ENCODE data around the gene RDH5.
A peak's percentile ranks its signal among the peaks of the same experiment; 100 is the strongest.

Gene RDH5

GRCh38 chr12:55713721-55714120 lies 6.5 kb upstream of the RDH5 start:
- DNase-seq = no peak

GRCh38 chr12:55715169-55715764 lies 4.9 kb upstream of the RDH5 start:
- no peak for DNase-seq

GRCh38 chr12:55715833-55716581 lies 4.2 kb upstream of the RDH5 start, which contains the start of gene BLOC1S1:
TSS of gene BLOC1S1 (plus strand) at chr12:55716046. CDS start at chr12:55716052, 6 bp downstream.
- DNase-seq = peak; percentile 94

- DNase-seq = no peak
Measured at GRCh38 chr12:55716582-55716957, 3.6 kb upstream of the RDH5 start.

- peak; percentile 58 for DNase-seq
Measured at GRCh38 chr12:55717011-55718007, 2.9 kb upstream of the RDH5 start.

- DNase-seq = no peak
Measured at GRCh38 chr12:55718015-55718414, 2.2 kb upstream of the RDH5 start.

- no peak for DNase-seq
Measured at GRCh38 chr12:55718624-55719275, 1.4 kb upstream of the RDH5 start.

- no peak for DNase-seq
Measured at GRCh38 chr12:55719371-55719770, 822 bp upstream of the RDH5 start.

- no peak for DNase-seq
Measured at GRCh38 chr12:55720894-55721444, 776 bp downstream of the RDH5 start.

GRCh38 chr12:55721601-55722213 lies 1.5 kb downstream of the RDH5 start:
- no peak for DNase-seq

GRCh38 chr12:55722948-55723347 lies 2.8 kb downstream of the RDH5 start:
- no peak for DNase-seq

- DNase-seq = no peak
Measured at GRCh38 chr12:55723516-55724225, 3.5 kb downstream of the RDH5 start.

- peak; percentile 68 for DNase-seq
Measured at GRCh38 chr12:55724226-55724939, 4.2 kb downstream of the RDH5 start.

GRCh38 chr12:55724940-55725309 lies 4.7 kb downstream of the RDH5 start:
- DNase-seq = no peak

- DNase-seq = no peak
Measured at GRCh38 chr12:55725556-55725955, 5.4 kb downstream of the RDH5 start.

- no peak for DNase-seq
Measured at GRCh38 chr12:55726971-55727370, 6.8 kb downstream of the RDH5 start.

- no peak for DNase-seq
Measured at GRCh38 chr12:55727643-55728185, 7.5 kb downstream of the RDH5 start.

- DNase-seq = no peak
Measured at GRCh38 chr12:55728186-55728938, 8.2 kb downstream of the RDH5 start.

- peak; percentile 76 for DNase-seq
Measured at GRCh38 chr12:55728939-55729818, 9.0 kb downstream of the RDH5 start, which contains the start of gene CD63. TSS of gene CD63 (minus strand) at chr12:55729009. CDS start at chr12:55728341, 668 bp downstream.
